HCT116 (cell line): ENCODE measurements around the gene MICAL3. TPM values are rescaled to one million over a fixed set of nuclear protein-coding genes. Genes with fewer than 3 reads are reported as not detected.

Experiments
- ATAC-seq: fragments of 200-7000 bp; cut with Tn5 transposase; 2 replicates; pipeline ENCODE4 v1.9.1; 2020; ENCODE audit warnings: mild to moderate bottlenecking, moderate library complexity
- BruUV-seq: library from RNA; stranded (reverse); fragments of 400-500 nt; replicated peaks from 2 replicates; lab custom pipeline; 2021; lab: Mats Ljungman, UMichigan
- CTCF ChIA-PET: fragments of 300-600 bp; sonication (Branson Sonifier 250); formaldehyde crosslinking; loops from one replicate; lab custom pipeline; 2021; ENCODE audit warnings: antibody characterized with exemption; lab: Charles Lee
- POLR2A ChIA-PET: fragments of 300-600, 350-600 bp; sonication (Branson Sonifier 250); formaldehyde crosslinking; loops from one replicate; lab custom pipeline; 2021; ENCODE audit warnings: antibody characterized with exemption; lab: Charles Lee
- RAD21 ChIA-PET, 2 experiments: fragments of 300-600 bp; sonication (Branson Sonifier 250); formaldehyde crosslinking; loops; one replicate each; lab custom pipeline; 2023; ENCODE audit warnings: low total read pairs in 2 of 2; ENCODE audit not compliant: uncharacterized antibody in 2 of 2, unreplicated experiment in 2 of 2, low non-redundant PET in 1 of 2; lab: Charles Lee
- DNase-seq: peaks from one replicate; pipeline ENCODE4 v3.0.0-alpha.2; 2010; ENCODE audit warnings: low read depth, low spot score
- H2AFZ ChIP-seq: fragments of 200-600 bp; shearing (Covaris generic), sonication (generic); 2 replicates; pipeline ENCODE4 v1.6.1; 2017; ENCODE audit warnings: low read depth, mixed run types, mixed read lengths, antibody characterized with exemption, low read length; ENCODE audit not compliant: poor library complexity, severe bottlenecking
- H3K27ac ChIP-seq: 2 replicates; pipeline ENCODE4 v1.5.1; 2012; ENCODE audit warnings: low read depth, low read length
- H3K27me3 ChIP-seq: fragments of 200-600 bp; sonication (generic); 2 replicates; pipeline ENCODE4 v1.6.1; 2016; ENCODE audit warnings: mixed run types, low read length, mixed read lengths; ENCODE audit not compliant: insufficient read depth
- H3K36me3 ChIP-seq, 2 experiments: fragments of 200-500 bp in 1 of 2; fragments of 200-600 bp in 1 of 2; sonication (Bioruptor generic) in 1 of 2; sonication (generic) in 1 of 2; 2 replicates each; pipeline versions ENCODE4 v1.5.1 to v1.6.1; 2014 to 2016; ENCODE audit warnings: low read length in 2 of 2, inconsistent platforms in 1 of 2, mixed read lengths in 1 of 2, mixed run types in 1 of 2; ENCODE audit not compliant: insufficient read depth in 2 of 2, control insufficient read depth in 1 of 2
- H3K4me1 ChIP-seq, 2 experiments: fragments of 200-600 bp in 1 of 2; sonication (generic) in 1 of 2; 2 replicates each; pipeline versions ENCODE4 v1.5.1 to v1.6.1; 2012 to 2017; ENCODE audit warnings: low read length in 2 of 2, inconsistent platforms in 1 of 2, mild to moderate bottlenecking in 1 of 2, mixed read lengths in 1 of 2, mixed run types in 1 of 2, moderate library complexity in 1 of 2; ENCODE audit not compliant: insufficient read depth in 2 of 2, control insufficient read depth in 1 of 2
- H3K4me2 ChIP-seq: fragments of 200-600 bp; sonication (generic); 2 replicates; pipeline ENCODE4 v1.6.1; 2017; ENCODE audit warnings: mixed run types, low read length, mixed read lengths
- H3K4me3 ChIP-seq, 2 experiments: fragments of 200-600 bp in 1 of 2; sonication (generic) in 1 of 2; replicated peaks in 1 of 2; 2 replicates each; pipeline ENCODE4 v1.5.1; 2011 to 2016; ENCODE audit warnings: low read length in 2 of 2, control low read depth in 1 of 2, low read depth in 1 of 2, mild to moderate bottlenecking in 1 of 2, mixed read lengths in 1 of 2, mixed run types in 1 of 2
- H3K79me2 ChIP-seq: fragments of 200-600 bp; sonication (generic); 2 replicates; pipeline ENCODE4 v1.6.1; 2017; ENCODE audit warnings: mild to moderate bottlenecking, mixed run types, low read length, moderate library complexity, mixed read lengths; ENCODE audit not compliant: insufficient read depth
- H3K9ac ChIP-seq: fragments of 200-600 bp; sonication (generic); 2 replicates; pipeline ENCODE4 v1.6.1; 2016; ENCODE audit warnings: low read length, mixed read lengths
- H3K9me2 ChIP-seq: fragments of 200-600 bp; sonication (generic), shearing (Covaris generic); 2 replicates; pipeline ENCODE4 v1.6.1; 2017; ENCODE audit warnings: mixed run types, mild to moderate bottlenecking, moderate library complexity; ENCODE audit not compliant: insufficient read depth
- H3K9me3 ChIP-seq, 2 experiments: fragments of 200-500 bp in 1 of 2; fragments of 200-600 bp in 1 of 2; sonication (Bioruptor generic) in 1 of 2; sonication (generic) in 1 of 2; 2 replicates each; pipeline ENCODE4 v1.6.1; 2014 to 2017; ENCODE audit warnings: low read length in 2 of 2, mixed read lengths in 2 of 2, inconsistent platforms in 1 of 2, low read depth in 1 of 2, mild to moderate bottlenecking in 1 of 2, mixed run types in 1 of 2, moderate library complexity in 1 of 2; ENCODE audit not compliant: control insufficient read depth in 1 of 2, insufficient read depth in 1 of 2
- H4K20me1 ChIP-seq: fragments of 200-600 bp; sonication (generic), shearing (Covaris generic); 2 replicates; pipeline ENCODE4 v1.6.1; 2017; ENCODE audit warnings: mixed run types, mild to moderate bottlenecking, moderate library complexity; ENCODE audit not compliant: insufficient read depth
- EGR1 ChIP-seq: IDR thresholded peaks from 2 replicates; pipeline ENCODE4 v1.6.1; 2012; ENCODE audit warnings: low read depth
- JUND ChIP-seq: IDR thresholded peaks from 2 replicates; pipeline ENCODE4 v1.6.1; 2012
- MAX ChIP-seq: IDR thresholded peaks from 2 replicates; pipeline ENCODE4 v1.6.1; 2012
- REST ChIP-seq: IDR thresholded peaks from 2 replicates; pipeline ENCODE4 v1.6.1; 2012; ENCODE audit warnings: low read depth
- intact Hi-C: fragments of 100-400 bp; cut with micrococcal nuclease; formaldehyde crosslinking; loops from 2 replicates; pipeline ENCODE4 v1.10.0; 2022
- total RNA-seq: library from RNA; stranded (reverse); gene quantifications from one replicate; pipeline ENCODE4 v1.2.1, GENCODE V29; 2021; ENCODE audit not compliant: unreplicated experiment

The MICAL3 gene
- total RNA-seq, 1 experiment from 2014 or later, result 30.8 TPM

- H3K27ac ChIP-seq, result no peak overlapping the region
- no peaks in the 10 kb centered on the region for H3K9me3 ChIP-seq
- H3K9ac ChIP-seq, result no peak overlapping the region
- H2AFZ ChIP-seq, result no peak overlapping the region
- DNase-seq, result no peak
- no peaks in the 10 kb centered on the region for H3K27me3 ChIP-seq
- H3K9me2 ChIP-seq, result no peaks in the 10 kb centered on the region
- TF ChIP-seq MAX, result no peak
- H4K20me1 ChIP-seq, result no peaks in the 10 kb centered on the region
- ChIA-PET POLR2A (no interaction called here), RAD21 (no interaction called here), CTCF (no interaction called here)
- intact Hi-C loops, result no loop called here
- no peaks in the 10 kb centered on the region for H3K79me2 ChIP-seq
- no TSS peak for BruUV-seq
- no peak for ATAC-seq
- no peaks in the 10 kb centered on the region for H3K4me1 ChIP-seq
- peaks cover 9 to 11% of the 10 kb centered on the region in 2 experiments; a peak in 3 of 4 replicates for H3K36me3 ChIP-seq
- no peak overlapping the region for H3K4me2 ChIP-seq
- no peak overlapping the region for H3K4me3 ChIP-seq
These were observed 149.2 kb downstream of the MICAL3 start for GRCh38 chr22:17875156-17875555.

GRCh38 chr22:17874231-17874905 is 150.0 kb downstream of the MICAL3 start:
- DNase-seq (no peak), ATAC-seq (no peak)
- RAD21 ChIA-PET, result no interaction called here
- intact Hi-C loops, result no loop called here
- TF ChIP-seq JUND (no peak), REST (no peak), EGR1 (no peak)
- H3K4me2 ChIP-seq, result no peak overlapping the region
- no peak overlapping the region for H2AFZ ChIP-seq
- BruUV-seq, result no TSS peak
- no peaks in the 10 kb centered on the region for H3K4me1 ChIP-seq
- no peak overlapping the region for H3K27ac ChIP-seq
- no peaks in the 10 kb centered on the region for H3K79me2 ChIP-seq
- no peak overlapping the region for H3K4me3 ChIP-seq
- H4K20me1 ChIP-seq, result no peaks in the 10 kb centered on the region
- H3K9ac ChIP-seq, result no peak overlapping the region
- CTCF ChIA-PET, result no interaction called here
- H3K36me3 ChIP-seq, result peaks cover 11 to 13% of the 10 kb centered on the region in 2 experiments; a peak in 3 of 4 replicates
- H3K9me2 ChIP-seq, result no peaks in the 10 kb centered on the region
- POLR2A ChIA-PET, result no interaction called here
- no peaks in the 10 kb centered on the region for H3K27me3 ChIP-seq
- H3K9me3 ChIP-seq, result no peaks in the 10 kb centered on the region
